ENCODE measurements around the gene SPATA18. TPM values are rescaled to one million over a fixed set of nuclear protein-coding genes. Genes with fewer than 3 reads are reported as not detected.

The SPATA18 gene
- total RNA-seq, 4 donors from 2014 or later, result 0.30 to 6.3 (median 4.3) TPM

DNA sequence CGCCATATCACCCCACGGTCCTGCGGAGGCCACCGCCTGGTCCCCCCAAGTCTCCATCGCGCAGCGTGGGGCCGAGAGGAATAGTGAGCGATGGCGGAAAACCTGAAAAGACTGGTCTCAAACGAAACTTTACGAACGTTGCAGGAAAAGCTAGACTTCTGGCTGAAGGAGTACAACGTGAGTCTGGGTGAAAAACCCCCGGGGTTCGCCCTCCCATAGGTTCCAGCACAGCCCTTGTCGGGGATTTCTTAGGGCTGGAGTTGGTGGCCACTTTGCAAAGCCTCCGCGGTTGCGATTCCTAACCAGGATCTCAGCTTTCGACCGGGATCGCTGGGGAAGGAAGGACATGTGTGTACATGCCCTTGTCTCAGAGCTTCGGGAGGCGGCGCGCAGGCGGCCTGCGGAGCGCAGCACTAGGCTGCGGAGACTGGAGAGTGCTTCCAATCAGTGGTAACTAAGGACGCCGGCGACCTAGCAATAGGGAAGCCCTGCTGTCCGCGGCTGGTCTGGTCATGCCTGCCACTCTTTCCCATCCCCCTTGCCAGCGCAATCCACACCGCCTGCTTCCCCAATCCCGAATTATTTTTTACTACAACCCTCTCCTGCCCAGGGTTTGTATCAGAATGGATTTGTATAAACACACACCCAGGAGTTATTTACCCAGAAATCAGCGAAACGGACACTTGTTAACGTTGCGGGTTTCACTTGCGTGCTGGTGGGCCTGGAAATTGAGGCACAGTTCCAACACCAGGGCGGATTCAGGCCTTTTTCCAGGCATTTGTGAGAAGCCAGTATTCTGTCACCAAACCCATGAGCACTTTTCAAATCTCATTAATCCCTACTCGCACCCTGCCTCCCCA, 741 bp downstream of the SPATA18 start:
- TF ChIP-seq EP300 (IDR thresholded peaks at IDR 0.05), result no peak
- no peak for TF ChIP-seq POLR2A (IDR thresholded peaks at IDR 0.05)
- TF ChIP-seq CTCF (IDR thresholded peaks at IDR 0.05), result no peak
- Histone ChIP-seq H3K4me3 (peak overlapping the region; percentile 15 to 58 (median 41)), H3K27ac (peak overlapping the region in 1 of 4 donors; percentile 48), H3K9me3 (peaks cover 0 to 8% (median 0%) of the 10 kb centered on the region in 4 donors), H3K36me3 (no peaks in the 10 kb centered on the region), H3K4me1 (peaks cover 0 to 16% (median 0%) of the 10 kb centered on the region in 4 donors), H3K27me3 (peaks cover 0 to 53% of the 10 kb centered on the region in 2 donors)
- peak in 1 of 2 donors; percentile 25 for DNase-seq (ENCODE audit: low spot score in 2 of 2)
- WGBS, 2 donors, result 14 to 15% methylated on average over 40 to 44 of the region's 46 CpGs

DNA sequence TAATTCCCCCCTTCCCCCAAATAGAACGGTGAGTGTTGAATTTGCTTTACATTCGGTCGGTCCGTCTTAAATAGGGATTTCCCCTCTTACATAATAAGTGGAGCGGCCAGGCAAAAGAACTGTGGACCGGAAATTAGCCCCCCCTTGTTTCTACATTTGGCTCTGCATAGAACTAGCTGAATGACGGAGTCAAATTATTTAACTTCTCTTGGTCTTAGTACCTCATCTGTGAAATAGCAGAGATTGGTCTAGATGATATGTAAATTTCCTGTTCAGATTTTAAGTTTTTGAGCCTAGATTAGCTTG, 1.3 kb downstream of the SPATA18 start:
- DNase-seq (ENCODE audit: low spot score in 2 of 2), result no peak

DNA sequence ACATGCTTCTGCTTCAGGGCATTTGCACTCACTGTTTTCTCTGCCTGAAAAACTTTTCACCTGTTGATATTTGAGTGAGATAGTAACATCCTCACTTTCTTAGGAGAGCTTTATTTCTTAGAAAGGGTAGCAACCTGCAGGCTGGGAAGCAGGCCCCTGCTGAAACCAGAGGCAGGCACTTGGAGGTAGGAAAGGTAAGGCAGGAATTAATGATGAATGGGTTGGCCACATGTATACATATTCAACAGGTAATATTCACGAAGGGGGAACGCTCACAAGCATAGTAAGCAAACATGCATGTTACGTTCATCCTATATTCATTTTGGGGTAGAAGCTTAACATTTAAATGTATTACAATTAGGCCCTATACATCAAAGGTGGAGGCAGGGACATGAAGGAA, 3.1 kb downstream of the SPATA18 start:
- no peak overlapping the region for H3K27ac ChIP-seq
- H3K9me3 ChIP-seq, result peaks cover 0 to 8% (median 0%) of the 10 kb centered on the region in 4 donors
- no peak for DNase-seq (ENCODE audit: low spot score in 2 of 2)
- TF ChIP-seq CTCF (IDR thresholded peaks at IDR 0.05) (no peak), POLR2A (IDR thresholded peaks at IDR 0.05) (no peak), EP300 (IDR thresholded peaks at IDR 0.05) (no peak)
- peaks cover 0 to 38% of the 10 kb centered on the region in 2 donors for H3K27me3 ChIP-seq
- WGBS, 2 donors, result 88 to 90% methylated on average over 3 of the region's 3 CpGs
- peaks cover 0 to 23% (median 2%) of the 10 kb centered on the region in 4 donors for H3K4me1 ChIP-seq
- H3K4me3 ChIP-seq, result no peak overlapping the region
- no peaks in the 10 kb centered on the region for H3K36me3 ChIP-seq

More for the DNA sequence above, 1.3 kb downstream of the SPATA18 start:
- TF ChIP-seq POLR2A (IDR thresholded peaks at IDR 0.05) (no peak), EP300 (IDR thresholded peaks at IDR 0.05) (no peak), CTCF (IDR thresholded peaks at IDR 0.05) (no peak)
- peaks cover 0 to 8% (median 0%) of the 10 kb centered on the region in 4 donors for H3K9me3 ChIP-seq
- no peak overlapping the region for H3K27ac ChIP-seq
- H3K4me3 ChIP-seq, result peak overlapping the region in 3 of 4 donors; percentile 15 to 58 (median 48)
- 41 to 53% methylated on average over 7 of the region's 7 CpGs for WGBS, 2 donors
- peaks cover 0 to 16% (median 0%) of the 10 kb centered on the region in 4 donors for H3K4me1 ChIP-seq
- H3K27me3 ChIP-seq, result peaks cover 0 to 53% of the 10 kb centered on the region in 2 donors
- no peaks in the 10 kb centered on the region for H3K36me3 ChIP-seq

- Histone ChIP-seq H3K27me3 (peaks cover 0 to 11% of the 10 kb centered on the region in 2 donors), H3K4me1 (peaks cover 0 to 9% (median 3%) of the 10 kb centered on the region in 4 donors), H3K4me3 (no peak overlapping the region), H3K36me3 (no peaks in the 10 kb centered on the region), H3K27ac (no peak overlapping the region), H3K9me3 (peaks cover 0 to 2% (median 0%) of the 10 kb centered on the region in 4 donors)
- DNase-seq (ENCODE audit: low spot score in 2 of 2), result no peak
- no peak for TF ChIP-seq POLR2A (IDR thresholded peaks at IDR 0.05)
- TF ChIP-seq CTCF (IDR thresholded peaks at IDR 0.05), result no peak
- no peak for TF ChIP-seq EP300 (IDR thresholded peaks at IDR 0.05)
Measured at GRCh38 chr4:52057196-52057595, 6.1 kb downstream of the SPATA18 start.

GRCh38 chr4:52058275-52058674, 7.2 kb downstream of the SPATA18 start:
- peaks cover 0 to under 1% of the 10 kb centered on the region in 2 donors for H3K27me3 ChIP-seq
- WGBS, 2 donors, result 91 to 98% methylated on average over 1 of the region's 1 CpG
- no peak for DNase-seq (ENCODE audit: low spot score in 2 of 2)
- TF ChIP-seq EP300 (IDR thresholded peaks at IDR 0.05), result no peak
- TF ChIP-seq POLR2A (IDR thresholded peaks at IDR 0.05), result no peak
- TF ChIP-seq CTCF (IDR thresholded peaks at IDR 0.05), result no peak
- H3K4me1 ChIP-seq, result peaks cover 0 to 8% (median 3%) of the 10 kb centered on the region in 4 donors
- H3K4me3 ChIP-seq, result no peak overlapping the region
- no peaks in the 10 kb centered on the region for H3K9me3 ChIP-seq
- H3K27ac ChIP-seq, result no peak overlapping the region
- H3K36me3 ChIP-seq, result no peaks in the 10 kb centered on the region

Measured in tibial nerve (tissue), 4 donors.